GM13976 (cell line): ENCODE results near the gene KCNJ6.

ENCODE experiments used
- DNase-seq: peaks from one replicate; pipeline ENCODE4 v3.0.0; 2012; ENCODE audit warnings: low spot score
- in situ Hi-C: fragments of 300-500 bp; cut with MboI; formaldehyde crosslinking; loops from one replicate; pipeline ENCODE4 v1.12.0; 2022; ENCODE audit warnings: low sequenced_read_pairs, mixed read lengths, inconsistent platforms; ENCODE audit not compliant: unreplicated experiment
- TF ChIP-seq, protein P1 (sequence below): IDR thresholded peaks from 2 replicates; pipeline ENCODE4 v1.5.1; 2012; ENCODE audit warnings: borderline replicate concordance, mild to moderate bottlenecking; ENCODE audit not compliant: insufficient read depth; ENCODE audit errors: extremely low read depth, missing control alignments, control extremely low read depth

KCNJ6 gene

DNA sequence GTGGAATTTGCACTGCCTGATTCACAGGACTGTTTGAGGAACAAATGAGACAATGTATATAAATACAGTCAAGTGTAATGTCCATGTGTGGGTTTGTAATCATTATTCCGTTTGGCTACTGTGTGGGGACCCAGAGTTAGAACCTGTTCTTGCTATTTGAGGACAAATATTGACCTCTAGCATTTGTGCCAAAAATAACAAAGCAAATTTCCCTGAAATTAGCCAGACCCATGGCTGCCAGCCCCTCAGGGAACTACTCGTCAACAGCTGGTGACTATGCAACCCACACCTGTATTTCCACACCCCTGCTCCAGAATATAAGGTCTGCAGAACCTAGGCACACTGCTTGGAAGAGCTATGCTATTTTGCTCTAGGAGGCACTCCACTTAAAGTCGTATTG, 70.7 kb downstream of the KCNJ6 start:
- DNase-seq: no peak
- in situ Hi-C loops: no loop called here
- TF ChIP-seq, protein P1, sequence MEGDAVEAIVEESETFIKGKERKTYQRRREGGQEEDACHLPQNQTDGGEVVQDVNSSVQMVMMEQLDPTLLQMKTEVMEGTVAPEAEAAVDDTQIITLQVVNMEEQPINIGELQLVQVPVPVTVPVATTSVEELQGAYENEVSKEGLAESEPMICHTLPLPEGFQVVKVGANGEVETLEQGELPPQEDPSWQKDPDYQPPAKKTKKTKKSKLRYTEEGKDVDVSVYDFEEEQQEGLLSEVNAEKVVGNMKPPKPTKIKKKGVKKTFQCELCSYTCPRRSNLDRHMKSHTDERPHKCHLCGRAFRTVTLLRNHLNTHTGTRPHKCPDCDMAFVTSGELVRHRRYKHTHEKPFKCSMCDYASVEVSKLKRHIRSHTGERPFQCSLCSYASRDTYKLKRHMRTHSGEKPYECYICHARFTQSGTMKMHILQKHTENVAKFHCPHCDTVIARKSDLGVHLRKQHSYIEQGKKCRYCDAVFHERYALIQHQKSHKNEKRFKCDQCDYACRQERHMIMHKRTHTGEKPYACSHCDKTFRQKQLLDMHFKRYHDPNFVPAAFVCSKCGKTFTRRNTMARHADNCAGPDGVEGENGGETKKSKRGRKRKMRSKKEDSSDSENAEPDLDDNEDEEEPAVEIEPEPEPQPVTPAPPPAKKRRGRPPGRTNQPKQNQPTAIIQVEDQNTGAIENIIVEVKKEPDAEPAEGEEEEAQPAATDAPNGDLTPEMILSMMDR: no peak

DNA sequence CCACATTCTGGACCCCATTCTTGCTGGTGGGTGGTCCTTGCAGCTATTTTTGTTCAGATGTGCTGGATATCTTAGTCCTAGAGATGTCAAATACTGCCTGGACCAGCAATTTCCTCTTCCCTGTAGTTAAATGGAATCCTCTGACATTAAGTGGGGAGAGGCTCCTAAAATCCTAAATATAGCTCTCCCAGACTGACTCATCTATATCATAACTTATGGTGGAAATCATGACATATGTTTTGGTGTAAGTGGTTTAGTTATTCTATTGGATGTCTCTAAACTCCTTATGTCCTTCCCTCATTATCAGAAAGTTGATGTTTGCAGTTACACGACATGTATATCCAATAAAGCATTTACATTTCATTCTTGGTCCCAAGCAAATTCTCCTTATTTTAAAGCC, 73.1 kb downstream of the KCNJ6 start:
- in situ Hi-C loops: no loop called here

DNA sequence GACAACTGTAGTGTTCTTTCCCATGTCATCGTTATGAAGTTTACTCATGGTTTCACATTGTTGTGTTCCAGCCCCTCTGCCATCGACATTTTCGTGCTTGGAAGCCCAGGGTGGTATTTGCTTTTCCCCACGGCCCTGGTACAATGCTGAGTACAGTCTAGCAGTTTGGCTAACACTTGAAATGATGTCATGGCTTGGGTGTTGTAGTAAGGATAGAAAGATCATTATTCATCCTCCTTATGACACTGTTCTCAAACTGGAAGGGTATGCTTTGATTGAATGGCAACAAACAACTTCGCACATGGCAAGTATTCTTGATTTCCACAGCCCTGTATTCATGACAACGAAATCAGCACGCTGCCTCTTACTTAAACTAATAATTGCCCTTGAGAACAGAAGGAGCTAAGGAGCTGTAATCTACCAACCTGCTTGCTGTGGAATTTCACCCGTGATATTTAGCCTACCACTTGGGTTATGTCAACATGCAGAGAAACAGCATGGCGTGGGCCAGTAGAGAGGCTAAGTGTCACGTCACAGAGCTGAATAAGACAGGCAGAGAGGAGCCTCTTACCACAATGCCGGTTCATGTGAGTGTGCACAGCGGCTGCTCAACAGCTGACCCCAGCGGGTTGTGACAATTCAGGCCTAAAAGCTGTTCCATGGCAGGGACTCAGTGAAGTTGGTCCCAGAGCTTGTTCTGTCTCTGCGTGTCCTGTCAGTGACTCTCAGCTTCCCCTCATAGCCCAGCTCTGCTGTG, 73.9 kb downstream of the KCNJ6 start:
- TF ChIP-seq, protein P1: no peak
- in situ Hi-C loops: no loop called here
- DNase-seq: no peak

More for the DNA sequence above, 73.1 kb downstream of the KCNJ6 start:
- no peak for DNase-seq
- TF ChIP-seq, protein P1: no peak

DNA sequence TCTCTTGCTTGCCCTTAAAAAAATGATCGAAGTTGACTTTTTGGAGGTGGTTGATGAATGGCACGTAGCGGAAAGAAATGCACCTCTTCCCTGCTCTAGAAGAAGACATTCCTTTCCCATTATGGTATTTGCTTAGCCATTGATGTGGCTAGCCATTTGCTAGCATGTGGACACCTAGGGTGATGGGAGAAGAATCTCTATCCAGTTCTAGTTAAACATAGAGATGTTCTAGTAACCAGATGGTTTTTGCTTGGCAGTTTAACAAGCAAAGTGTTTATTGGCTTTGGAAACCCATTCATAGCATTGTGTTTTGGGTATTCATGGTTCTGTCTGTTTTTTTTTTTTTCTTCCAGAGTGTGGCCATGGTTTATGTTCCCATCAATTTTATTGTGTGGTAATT, 78.9 kb downstream of the KCNJ6 start:
- in situ Hi-C loops: no loop called here
- TF ChIP-seq, protein P1: no peak
- DNase-seq: no peak

DNA sequence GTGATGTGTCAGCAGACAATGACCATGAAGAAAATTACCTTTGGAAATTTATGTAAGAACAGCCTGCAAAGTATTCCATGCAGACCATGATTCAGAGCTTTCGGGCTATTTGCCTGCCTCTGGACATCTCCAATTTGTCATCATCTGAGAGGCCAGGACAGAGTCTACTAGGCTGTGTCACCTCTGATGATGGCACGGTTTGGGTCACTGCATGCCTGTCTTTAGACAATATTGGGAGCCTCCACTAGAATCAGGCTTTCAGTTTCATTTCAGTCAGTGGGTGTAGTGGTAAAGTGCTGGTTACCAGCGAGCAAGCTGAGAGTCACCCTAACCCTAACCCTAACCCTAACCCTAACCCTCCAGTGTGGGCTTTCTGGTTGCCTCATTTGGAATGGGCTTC, 80.8 kb downstream of the KCNJ6 start:
- DNase-seq: no peak
- in situ Hi-C loops: no loop called here
- TF ChIP-seq, protein P1: no peak

DNA sequence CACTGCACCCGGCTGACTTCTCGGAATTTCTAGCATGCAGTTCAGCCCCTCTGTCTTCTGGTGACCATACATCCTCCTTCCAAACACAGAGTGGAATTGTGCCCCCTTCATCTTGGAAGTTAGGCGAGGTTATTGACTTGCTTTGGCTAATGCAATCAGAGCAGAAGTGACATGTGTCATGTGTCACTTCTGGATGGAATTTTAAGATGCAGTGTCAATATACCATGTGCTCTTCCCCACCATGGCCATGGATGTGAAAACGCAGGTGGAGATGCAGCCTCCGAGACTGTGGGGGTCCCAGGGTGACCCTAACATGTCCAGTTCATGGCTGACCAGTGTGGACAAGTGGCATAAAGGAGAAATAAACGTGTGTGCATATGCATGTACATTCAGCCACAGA, 83.0 kb downstream of the KCNJ6 start:
- no peak for DNase-seq
- TF ChIP-seq, protein P1: no peak
- in situ Hi-C loops: no loop called here
